ENCODE data around the gene LRRN2. TPM values are rescaled to one million over a fixed set of nuclear protein-coding genes. Genes with fewer than 3 reads are reported as not detected.

Gene LRRN2
- total RNA-seq, 1 experiment from 2014 or later, result not detected

GRCh38 chr1:204640578-204640977, 45.0 kb downstream of the LRRN2 start:
- H3K9me3 Mint-ChIP-seq (ENCODE audit: unreplicated experiment), result no peaks in the 10 kb centered on the region
- Histone ChIP-seq H3K4me1 (no peaks in the 10 kb centered on the region), H3K27me3 (replicated peaks; ENCODE audit: control insufficient read depth, insufficient read depth, low read length) (no peaks in the 10 kb centered on the region; the same call in 1 of the 2 replicates), H3K9me3 (no peaks in the 10 kb centered on the region), H3K36me3 (ENCODE audit: control insufficient read depth, insufficient read depth, low read length) (no peaks in the 10 kb centered on the region), H3K4me3 (ENCODE audit: low read depth, low read length) (no peak overlapping the region)
- H3K4me1 Mint-ChIP-seq (ENCODE audit: low read depth, unreplicated experiment), result no peaks in the 10 kb centered on the region
- no peak for DNase-seq
- H3K27ac Mint-ChIP-seq (ENCODE audit: unreplicated experiment), result no peak overlapping the region
- intact Hi-C loops (cut with micrococcal nuclease; ENCODE audit: unreplicated experiment), result no loop called here
- H3K4me3 Mint-ChIP-seq (ENCODE audit: unreplicated experiment), result no peak overlapping the region
- BruUV-seq (replicated peaks), result no TSS peak
- ChIA-PET POLR2A (no interaction called here), CTCF (interaction anchor here (0.6 to 1.1 kb wide), 2 partner anchors 166 kb away, joined by 3 to 5 read pairs; no protein-coding TSS in a partner anchor)
- H3K27me3 Mint-ChIP-seq (ENCODE audit: insufficient read depth, unreplicated experiment), result peaks cover 14% of the 10 kb centered on the region
- H3K36me3 Mint-ChIP-seq (ENCODE audit: insufficient read depth, unreplicated experiment), result no peaks in the 10 kb centered on the region
- TF ChIP-seq CTCF (IDR thresholded peaks at IDR 0.05; ENCODE audit: insufficient read depth in 1 of 2, low read depth in 1 of 2, low read length in 1 of 2, severe bottlenecking in 1 of 2, unreplicated experiment in 1 of 2), result no peak

- ChIA-PET POLR2A (no interaction called here), CTCF (no interaction called here)
- H3K4me3 Mint-ChIP-seq (ENCODE audit: unreplicated experiment), result no peak overlapping the region
- peaks cover 14% of the 10 kb centered on the region for H3K27me3 Mint-ChIP-seq (ENCODE audit: insufficient read depth, unreplicated experiment)
- Histone ChIP-seq H3K36me3 (ENCODE audit: control insufficient read depth, insufficient read depth, low read length) (no peaks in the 10 kb centered on the region), H3K4me3 (ENCODE audit: low read depth, low read length) (no peak overlapping the region), H3K9me3 (0 out of 2 replicates have a peak, but pooled peaks cover 2% of the 10 kb centered on the region), H3K27me3 (replicated peaks; ENCODE audit: control insufficient read depth, insufficient read depth, low read length) (0 out of 2 replicates have a peak, but pooled peaks cover 1% of the 10 kb centered on the region), H3K4me1 (no peaks in the 10 kb centered on the region)
- H3K9me3 Mint-ChIP-seq (ENCODE audit: unreplicated experiment), result no peaks in the 10 kb centered on the region
- intact Hi-C loops (cut with micrococcal nuclease; ENCODE audit: unreplicated experiment), result no loop called here
- H3K4me1 Mint-ChIP-seq (ENCODE audit: low read depth, unreplicated experiment), result no peaks in the 10 kb centered on the region
- TF ChIP-seq CTCF (IDR thresholded peaks at IDR 0.05; ENCODE audit: insufficient read depth in 1 of 2, low read depth in 1 of 2, low read length in 1 of 2, severe bottlenecking in 1 of 2, unreplicated experiment in 1 of 2), result no peak
- BruUV-seq (replicated peaks), result no TSS peak
- no peaks in the 10 kb centered on the region for H3K36me3 Mint-ChIP-seq (ENCODE audit: insufficient read depth, unreplicated experiment)
- no peak overlapping the region for H3K27ac Mint-ChIP-seq (ENCODE audit: unreplicated experiment)
- DNase-seq, result no peak
These were observed 51.2 kb downstream of the LRRN2 start for GRCh38 chr1:204634260-204634910.

GRCh38 chr1:204633665-204634064, 51.9 kb downstream of the LRRN2 start:
- Histone ChIP-seq H3K9me3 (0 out of 2 replicates have a peak, but pooled peaks cover 2% of the 10 kb centered on the region), H3K27me3 (replicated peaks; ENCODE audit: control insufficient read depth, insufficient read depth, low read length) (0 out of 2 replicates have a peak, but pooled peaks cover 1% of the 10 kb centered on the region), H3K36me3 (ENCODE audit: control insufficient read depth, insufficient read depth, low read length) (no peaks in the 10 kb centered on the region), H3K4me1 (no peaks in the 10 kb centered on the region), H3K4me3 (ENCODE audit: low read depth, low read length) (no peak overlapping the region)
- H3K4me3 Mint-ChIP-seq (ENCODE audit: unreplicated experiment), result no peak overlapping the region
- no peak for DNase-seq
- no peak overlapping the region for H3K27ac Mint-ChIP-seq (ENCODE audit: unreplicated experiment)
- H3K27me3 Mint-ChIP-seq (ENCODE audit: insufficient read depth, unreplicated experiment), result peaks cover 14% of the 10 kb centered on the region
- H3K36me3 Mint-ChIP-seq (ENCODE audit: insufficient read depth, unreplicated experiment), result no peaks in the 10 kb centered on the region
- POLR2A ChIA-PET, result no interaction called here
- H3K9me3 Mint-ChIP-seq (ENCODE audit: unreplicated experiment), result no peaks in the 10 kb centered on the region
- H3K4me1 Mint-ChIP-seq (ENCODE audit: low read depth, unreplicated experiment), result no peaks in the 10 kb centered on the region
- BruUV-seq (replicated peaks), result no TSS peak
- no peak for TF ChIP-seq CTCF (IDR thresholded peaks at IDR 0.05; ENCODE audit: insufficient read depth in 1 of 2, low read depth in 1 of 2, low read length in 1 of 2, severe bottlenecking in 1 of 2, unreplicated experiment in 1 of 2)
- CTCF ChIA-PET, result no interaction called here
- intact Hi-C loops (cut with micrococcal nuclease; ENCODE audit: unreplicated experiment), result no loop called here

Data from Caco-2 (cell line).